T-helper 2 cell treated with Interferon-gamma antibody and Interleukin-4, amounts not matched to agents 100 ng/mL and 5 ng/mL, for 36 hours (primary cell): ENCODE results near the gene MED12L. TPM values are rescaled to one million over a fixed set of nuclear protein-coding genes. Genes with fewer than 3 reads are reported as not detected.
"Not testable (repeated sequence)": the region's sequence is repeated elsewhere in the genome, so short reads cannot be mapped to it uniquely, and the experiment has no call there.

ENCODE experiments used
- intact Hi-C: fragments of 100-400 bp; cut with micrococcal nuclease; formaldehyde crosslinking; loops from one replicate; pipeline ENCODE4 v1.15.1; 2023
- total RNA-seq: library from RNA; stranded (reverse); gene quantifications from 2 replicates; pipeline ENCODE4 v1.2.3, GENCODE V29; 2022

Gene MED12L
- total RNA-seq, 1 donor from 2014 or later: 1.8 TPM

- intact Hi-C loops: no loop called here
These were observed 265.2 kb downstream of the MED12L start for GRCh38 chr3:151350656-151351055.

GRCh38 chr3:151351219-151351618, 265.8 kb downstream of the MED12L start:
- intact Hi-C loops: no loop called here

- intact Hi-C loops: no loop called here
These were observed 266.2 kb downstream of the MED12L start for GRCh38 chr3:151351648-151352047.

GRCh38 chr3:151356794-151357462, 271.5 kb downstream of the MED12L start:
- intact Hi-C loops: no loop called here

- intact Hi-C loops: no loop called here
These were observed 272.0 kb downstream of the MED12L start for GRCh38 chr3:151357463-151357850.

GRCh38 chr3:151362751-151363174, 277.3 kb downstream of the MED12L start:
- intact Hi-C loops: no loop called here

GRCh38 chr3:151366993-151367392, 281.5 kb downstream of the MED12L start:
- intact Hi-C loops: no loop called here

GRCh38 chr3:151367448-151367847, 282.0 kb downstream of the MED12L start:
- intact Hi-C loops: no loop called here

GRCh38 chr3:151371526-151371925, 286.1 kb downstream of the MED12L start:
- intact Hi-C loops: no loop called here

- intact Hi-C loops: no loop called here
These were observed 286.8 kb downstream of the MED12L start for GRCh38 chr3:151372063-151372820.

GRCh38 chr3:151377768-151378385, 292.4 kb downstream of the MED12L start:
- intact Hi-C loops: no loop called here

- intact Hi-C loops: no loop called here
These were observed 293.7 kb downstream of the MED12L start for GRCh38 chr3:151379083-151379734.

GRCh38 chr3:151382671-151383070, 297.2 kb downstream of the MED12L start:
- intact Hi-C loops: no loop called here

GRCh38 chr3:151383111-151383510, 297.6 kb downstream of the MED12L start:
- intact Hi-C loops: no loop called here

- intact Hi-C loops: no loop called here
These were observed 298.5 kb downstream of the MED12L start for GRCh38 chr3:151383956-151384355.

GRCh38 chr3:151384741-151385174, 299.3 kb downstream of the MED12L start, which contains the start of gene P2RY12:
Gene P2RY12, minus strand, starts transcription at chr3:151384753. Its CDS starts 45,908 bp downstream, at chr3:151338845.
- intact Hi-C loops: no loop called here

- intact Hi-C loops: no loop called here
These were observed 300.6 kb downstream of the MED12L start for GRCh38 chr3:151386056-151386455.

- intact Hi-C loops: no loop called here
These were observed 302.0 kb downstream of the MED12L start for GRCh38 chr3:151387432-151387831.

- intact Hi-C loops: no loop called here
These were observed 302.4 kb downstream of the MED12L start for GRCh38 chr3:151387842-151388241.

GRCh38 chr3:151391720-151392119, 306.3 kb downstream of the MED12L start:
- intact Hi-C loops: no loop called here

GRCh38 chr3:151392191-151392590, 306.7 kb downstream of the MED12L start:
- intact Hi-C loops: not testable (repeated sequence)
